WTC11 (cell line): ENCODE data around the gene CMTM1. TPM values are rescaled to one million over a fixed set of nuclear protein-coding genes. Genes with fewer than 3 reads are reported as not detected.

Experiments used
- ATAC-seq: fragments of 200-7000 bp; cut with Tn5 transposase; 2 replicates; pipeline ENCODE4 v1.10.0; 2021; ENCODE audit warnings: mild to moderate bottlenecking, moderate library complexity
- CTCF ChIA-PET: fragments of 300-600 bp; sonication (Branson Sonifier 250); formaldehyde crosslinking; loops from one replicate; lab custom pipeline; 2021; ENCODE audit warnings: antibody characterized with exemption; lab: Charles Lee
- POLR2A ChIA-PET: fragments of 350-600 bp; sonication (Branson Sonifier 250); formaldehyde crosslinking; loops from one replicate; lab custom pipeline; 2021; ENCODE audit warnings: antibody characterized with exemption; lab: Charles Lee
- DNase-seq: peaks from one replicate; pipeline ENCODE4 v3.0.0; 2021; ENCODE audit warnings: low spot score
- H3K27ac Mint-ChIP-seq: 2 replicates; pipeline ENCODE4 v1.8.0; 2021; ENCODE audit warnings: mixed read lengths
- H3K27me3 Mint-ChIP-seq: 2 replicates; pipeline ENCODE4 v1.8.0; 2021; ENCODE audit warnings: low read depth, mild to moderate bottlenecking, moderate library complexity, mixed read lengths
- H3K36me3 Mint-ChIP-seq: 2 replicates; pipeline ENCODE4 v1.8.0; 2021; ENCODE audit warnings: mixed read lengths
- H3K4me1 Mint-ChIP-seq: 2 replicates; pipeline ENCODE4 v1.8.0; 2022; ENCODE audit warnings: mixed read lengths
- H3K4me3 Mint-ChIP-seq: 2 replicates; pipeline ENCODE4 v1.8.0; 2021; ENCODE audit warnings: mild to moderate bottlenecking, moderate library complexity, mixed read lengths
- H3K9me3 Mint-ChIP-seq: 2 replicates; pipeline ENCODE4 v1.8.0; 2021; ENCODE audit warnings: mixed read lengths
- ATF3 ChIP-seq: sonication (generic); formaldehyde crosslinking; conservative IDR thresholded peaks from 2 replicates; pipeline ENCODE4 v1.8.1; 2022; ENCODE audit warnings: mild to moderate bottlenecking, missing genetic modification reagents
- CREB1 ChIP-seq: sonication (generic); formaldehyde crosslinking; IDR thresholded peaks from 2 replicates; pipeline ENCODE4 v1.8.0; 2023; ENCODE audit warnings: mild to moderate bottlenecking, missing genetic modification reagents
- CREM ChIP-seq: sonication (generic); formaldehyde crosslinking; IDR thresholded peaks from 2 replicates; pipeline ENCODE4 v1.8.1; 2022; ENCODE audit warnings: mild to moderate bottlenecking, missing genetic modification reagents, moderate library complexity
- E2F1 ChIP-seq: sonication (generic); formaldehyde crosslinking; IDR thresholded peaks from 2 replicates; pipeline ENCODE4 v1.8.0; 2022; ENCODE audit warnings: mild to moderate bottlenecking, missing genetic modification reagents
- E2F4 ChIP-seq: sonication (generic); formaldehyde crosslinking; IDR thresholded peaks from 2 replicates; pipeline ENCODE4 v1.8.1; 2022; ENCODE audit warnings: low read depth, mild to moderate bottlenecking, moderate library complexity, missing genetic modification reagents, borderline replicate concordance
- FOXP4 ChIP-seq: sonication (generic); formaldehyde crosslinking; IDR thresholded peaks from 2 replicates; pipeline ENCODE4 v1.8.0; 2022; ENCODE audit warnings: mild to moderate bottlenecking, missing genetic modification reagents
- HMGXB4 ChIP-seq: sonication (generic); formaldehyde crosslinking; IDR thresholded peaks from 2 replicates; pipeline ENCODE4 v1.8.1; 2023; ENCODE audit warnings: mild to moderate bottlenecking, moderate library complexity, missing genetic modification reagents
- IRF1 ChIP-seq: sonication (generic); formaldehyde crosslinking; IDR thresholded peaks from 2 replicates; pipeline ENCODE4 v1.8.0; 2023; ENCODE audit warnings: missing genetic modification reagents
- IRF2 ChIP-seq: sonication (generic); formaldehyde crosslinking; IDR thresholded peaks from 2 replicates; pipeline ENCODE4 v1.8.0; 2022; ENCODE audit warnings: low read depth, missing genetic modification reagents, borderline replicate concordance
- MAX ChIP-seq: sonication (generic); formaldehyde crosslinking; IDR thresholded peaks from 2 replicates; pipeline ENCODE4 v1.8.0; 2022; ENCODE audit warnings: mild to moderate bottlenecking, missing genetic modification reagents
- MLX ChIP-seq: sonication (generic); formaldehyde crosslinking; IDR thresholded peaks from 2 replicates; pipeline ENCODE4 v1.8.1; 2023; ENCODE audit warnings: mild to moderate bottlenecking, missing genetic modification reagents, moderate library complexity
- NFATC4 ChIP-seq: fragments of 250-450 bp; sonication (Bioruptor Pico); IDR thresholded peaks from 2 replicates; pipeline ENCODE4 v1.9.0; 2021; ENCODE audit warnings: mild to moderate bottlenecking
- NR2C2 ChIP-seq: sonication (generic); formaldehyde crosslinking; IDR thresholded peaks from 2 replicates; pipeline ENCODE4 v1.8.0; 2022; ENCODE audit warnings: mild to moderate bottlenecking, missing genetic modification reagents
- PRRX2 ChIP-seq: fragments of 250-450 bp; sonication (Bioruptor Pico); IDR thresholded peaks from 2 replicates; pipeline ENCODE4 v1.8.0; 2021; ENCODE audit warnings: mild to moderate bottlenecking
- RELA ChIP-seq: sonication (generic); formaldehyde crosslinking; IDR thresholded peaks from 2 replicates; pipeline ENCODE4 v1.8.1; 2022; ENCODE audit warnings: missing genetic modification reagents, mild to moderate bottlenecking, borderline replicate concordance
- RORB ChIP-seq: fragments of 250-450 bp; sonication (Bioruptor Pico); IDR thresholded peaks from 2 replicates; pipeline ENCODE4 v1.9.0; 2021; ENCODE audit warnings: mild to moderate bottlenecking
- SMAD3 ChIP-seq: sonication (generic); formaldehyde crosslinking; IDR thresholded peaks from 2 replicates; pipeline ENCODE4 v1.8.0; 2022; ENCODE audit warnings: missing genetic modification reagents, mild to moderate bottlenecking, borderline replicate concordance
- SOX15 ChIP-seq: fragments of 250-450 bp; sonication (Bioruptor Pico); IDR thresholded peaks from 2 replicates; pipeline ENCODE4 v1.9.0; 2021; ENCODE audit warnings: mild to moderate bottlenecking
- TEAD4 ChIP-seq: sonication (generic); formaldehyde crosslinking; IDR thresholded peaks from 2 replicates; pipeline ENCODE4 v1.8.0; 2022; ENCODE audit warnings: mild to moderate bottlenecking, missing genetic modification reagents
- ZNF317 ChIP-seq: sonication (generic); formaldehyde crosslinking; IDR thresholded peaks from 2 replicates; pipeline ENCODE4 v1.8.1; 2023; ENCODE audit warnings: low read depth, mild to moderate bottlenecking, moderate library complexity, missing genetic modification reagents, borderline replicate concordance
- ZNF396 ChIP-seq: fragments of 250-450 bp; sonication (Bioruptor Pico); IDR thresholded peaks from 2 replicates; pipeline ENCODE4 v1.8.0; 2021; ENCODE audit warnings: mild to moderate bottlenecking, moderate library complexity, borderline replicate concordance
- ZNF416 ChIP-seq: fragments of 250-450 bp; sonication (Bioruptor Pico); IDR thresholded peaks from 2 replicates; pipeline ENCODE4 v1.9.0; 2021; ENCODE audit warnings: mild to moderate bottlenecking, inconsistent platforms
- ZNF512 ChIP-seq: sonication (generic); formaldehyde crosslinking; IDR thresholded peaks from 2 replicates; pipeline ENCODE4 v1.8.1; 2022; ENCODE audit warnings: missing genetic modification reagents, borderline replicate concordance
- total RNA-seq: library from RNA; stranded (reverse); gene quantifications from 3 replicates; pipeline ENCODE4 v1.2.3, GENCODE V29; 2021

The CMTM1 gene
- total RNA-seq, 1 experiment from 2014 or later: 1.6 TPM

GRCh38 chr16:66619534-66620428 is 53.5 kb downstream of the CMTM1 start (continued):
- no peak for TF ChIP-seq TEAD4 (CRISPR knock-in tag)

- Mint-ChIP-seq H3K4me1 (peaks cover 30% of the 10 kb centered on the region), H3K27ac (no peak overlapping the region), H3K36me3 (peaks cover 41% of the 10 kb centered on the region), H3K27me3 (no peaks in the 10 kb centered on the region), H3K9me3 (no peaks in the 10 kb centered on the region), H3K4me3 (no peak overlapping the region)
- ATAC-seq: no peak
- no peak for TF ChIP-seq RORB (CRISPR knock-in tag)
- TF ChIP-seq MAX: no peak
- no peak for TF ChIP-seq NR2C2 (CRISPR knock-in tag)
- TF ChIP-seq ZNF416: no peak
- TF ChIP-seq ZNF317 (CRISPR knock-in tag): no peak
- TF ChIP-seq RELA (CRISPR knock-in tag): no peak
- no peak for TF ChIP-seq SMAD3 (CRISPR knock-in tag)
- TF ChIP-seq HMGXB4: no peak
- TF ChIP-seq ZNF512 (CRISPR knock-in tag): no peak
- TF ChIP-seq PRRX2: no peak
- TF ChIP-seq ZNF396 (CRISPR knock-in tag): no peak
- TF ChIP-seq CREB1 (CRISPR knock-in tag): no peak
- no peak for TF ChIP-seq IRF1 (CRISPR knock-in tag)
- no peak for TF ChIP-seq IRF2 (CRISPR knock-in tag)
- TF ChIP-seq NFATC4 (CRISPR knock-in tag): no peak
- no peak for TF ChIP-seq E2F4
- CTCF ChIA-PET: interaction anchor here (0.6 to 5.1 kb wide), 4 partner anchors 12 to 293 kb away, joined by 3 to 60 read pairs (median 4); no protein-coding TSS in a partner anchor
- no peak for DNase-seq
- POLR2A ChIA-PET: no interaction called here
Observed at GRCh38 chr16:66620429-66620795, 54.2 kb downstream of the CMTM1 start.

- ATAC-seq: no peak
- peaks cover 18% of the 10 kb centered on the region for H3K4me1 Mint-ChIP-seq
- H3K27ac Mint-ChIP-seq: no peak overlapping the region; the same call in 1 of the 2 replicates
- CTCF ChIA-PET: no interaction called here
- no peak overlapping the region for H3K4me3 Mint-ChIP-seq
- H3K27me3 Mint-ChIP-seq: no peaks in the 10 kb centered on the region
- DNase-seq: no peak
- POLR2A ChIA-PET: no interaction called here
- peaks cover 38% of the 10 kb centered on the region for H3K36me3 Mint-ChIP-seq
- H3K9me3 Mint-ChIP-seq: no peaks in the 10 kb centered on the region
- TF ChIP-seq CREM (CRISPR knock-in tag) (no peak), SMAD3 (CRISPR knock-in tag) (no peak), MLX (CRISPR knock-in tag) (no peak), FOXP4 (CRISPR knock-in tag) (no peak), SOX15 (CRISPR knock-in tag) (no peak), E2F1 (CRISPR knock-in tag) (no peak), ZNF416 (no peak), ATF3 (CRISPR knock-in tag) (no peak), NFATC4 (CRISPR knock-in tag) (no peak), ZNF396 (CRISPR knock-in tag) (no peak)
Observed at GRCh38 chr16:66621973-66622372, 55.7 kb downstream of the CMTM1 start.
